Effector memory CD8-positive, alpha-beta T cell (primary cell): ENCODE data around the gene OLFM4.

Experiments
- ATAC-seq: fragments of 150-1000 bp; cut with Tn5 transposase; replicated peaks from 2 replicates; pipeline ENCODE4 v1.10.0; 2021; ENCODE audit warnings: mild to moderate bottlenecking, moderate library complexity
- DNase-seq, 3 experiments: peaks; one replicate each; pipeline ENCODE4 v3.0.0; 2021
- H3K27ac Mint-ChIP-seq, 2 donors: one replicate each; pipeline ENCODE4 v1.8.0; 2022; ENCODE audit warnings: mild to moderate bottlenecking in 2 of 2, mixed read lengths in 2 of 2, moderate library complexity in 2 of 2
- H3K27me3 Mint-ChIP-seq, 2 donors: one replicate each; pipeline ENCODE4 v1.8.0; 2022; ENCODE audit warnings: mixed read lengths in 2 of 2
- H3K36me3 Mint-ChIP-seq: one replicate; pipeline ENCODE4 v1.8.0; 2022; ENCODE audit warnings: mild to moderate bottlenecking, moderate library complexity, mixed read lengths; ENCODE audit not compliant: insufficient read depth
- H3K4me1 Mint-ChIP-seq, 2 donors: one replicate each; pipeline ENCODE4 v1.8.0; 2022; ENCODE audit warnings: low read depth in 2 of 2, mixed read lengths in 2 of 2
- H3K4me3 Mint-ChIP-seq, 2 donors: one replicate each; pipeline ENCODE4 v1.8.0; 2022; ENCODE audit warnings: mild to moderate bottlenecking in 2 of 2, mixed read lengths in 2 of 2, moderate library complexity in 2 of 2
- H3K9me3 Mint-ChIP-seq, 2 donors: one replicate each; pipeline ENCODE4 v1.8.0; 2022; ENCODE audit warnings: mixed read lengths in 2 of 2

Gene OLFM4

DNA sequence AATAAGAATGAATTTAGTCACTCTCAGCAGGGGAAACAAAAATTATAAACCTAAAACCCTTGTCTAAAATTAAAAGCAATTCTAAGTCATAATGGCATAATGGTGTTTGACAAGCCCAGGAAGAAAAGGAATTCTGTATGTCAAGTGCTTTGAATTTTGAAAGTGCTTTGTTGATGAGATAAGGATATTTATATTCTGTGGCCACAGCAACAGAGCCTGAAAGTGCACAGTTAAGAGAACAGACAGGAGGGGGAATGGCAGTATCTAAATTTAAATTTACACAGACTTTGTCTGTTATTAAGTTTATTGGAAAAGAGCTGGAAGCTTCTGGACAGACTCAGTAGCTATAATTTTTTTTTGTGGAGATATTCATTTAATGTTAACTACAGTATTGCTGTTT, 69.8 kb downstream of the OLFM4 start:
- Mint-ChIP-seq H3K4me3 (no peak overlapping the region), H3K27me3 (peaks cover 0 to 10% of the 10 kb centered on the region in 2 donors), H3K27ac (no peak overlapping the region), H3K9me3 (no peaks in the 10 kb centered on the region), H3K36me3 (no peaks in the 10 kb centered on the region), H3K4me1 (no peaks in the 10 kb centered on the region)
- ATAC-seq (no peak), DNase-seq (no peak)

DNA sequence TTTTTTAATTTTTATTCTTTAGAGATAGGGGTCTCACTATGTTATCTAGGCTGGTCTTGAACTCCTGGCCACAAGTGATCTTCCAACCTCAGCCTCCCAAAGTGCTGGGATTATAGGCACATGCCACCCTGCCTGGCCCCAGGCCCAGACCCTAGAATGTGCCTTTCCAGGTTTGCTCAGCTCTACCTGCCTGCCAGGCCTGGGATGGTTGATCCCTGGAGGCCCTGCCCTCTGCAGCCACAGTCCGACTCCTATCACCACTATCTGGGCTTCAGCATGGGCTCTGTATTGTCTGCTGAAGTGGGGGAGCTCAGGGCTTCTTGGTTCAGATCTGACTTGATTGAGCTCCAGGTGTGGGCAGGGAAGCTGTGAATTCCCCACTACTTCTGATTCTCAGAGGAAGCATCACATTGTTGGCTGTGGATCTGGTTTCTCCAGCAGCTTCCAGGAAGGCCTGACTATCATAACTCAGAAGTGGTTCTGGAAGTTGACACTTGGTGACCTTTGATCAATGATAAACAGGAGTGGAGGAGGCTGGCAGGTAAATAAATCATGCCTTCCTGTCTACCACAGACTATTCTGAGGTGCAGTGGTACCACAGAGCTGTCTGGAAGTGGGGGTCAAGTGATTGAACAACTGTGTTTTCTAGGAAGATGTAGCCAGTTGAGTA, 71.9 kb downstream of the OLFM4 start:
- H3K36me3 Mint-ChIP-seq = no peaks in the 10 kb centered on the region
- H3K27me3 Mint-ChIP-seq = peaks cover 0 to 10% of the 10 kb centered on the region in 2 donors
- ATAC-seq (no peak), DNase-seq (no peak)
- H3K9me3 Mint-ChIP-seq = no peaks in the 10 kb centered on the region
- H3K27ac Mint-ChIP-seq = no peak overlapping the region
- H3K4me1 Mint-ChIP-seq = no peaks in the 10 kb centered on the region
- H3K4me3 Mint-ChIP-seq = no peak overlapping the region
